NCI-H128 (cell line): Measurements from ENCODE around the gene AP2S1.
A peak's percentile ranks its signal among the peaks of the same experiment; 100 is the strongest.
"Not testable (repeated sequence)": the region's sequence is repeated elsewhere in the genome, so short reads cannot be mapped to it uniquely, and the experiment has no call there.

ENCODE experiments used
- DNase-seq: peaks from one replicate; lab custom pipeline; 2025; ENCODE audit not compliant: unreplicated experiment; lab: John Stamatoyannopoulos, UW

AP2S1 gene

GRCh38 chr19:46850228-46851203 is at the start of gene AP2S1:
TSS of gene AP2S1 (minus strand) at chr19:46850846. CDS start at chr19:46850766, 80 bp downstream.
- DNase-seq = peak; percentile 98

- no peak for DNase-seq
Observed at GRCh38 chr19:46900341-46900740, 49.7 kb upstream of the AP2S1 start.

- no peak for DNase-seq
Observed at GRCh38 chr19:46898731-46899130, 48.1 kb upstream of the AP2S1 start.

DNA sequence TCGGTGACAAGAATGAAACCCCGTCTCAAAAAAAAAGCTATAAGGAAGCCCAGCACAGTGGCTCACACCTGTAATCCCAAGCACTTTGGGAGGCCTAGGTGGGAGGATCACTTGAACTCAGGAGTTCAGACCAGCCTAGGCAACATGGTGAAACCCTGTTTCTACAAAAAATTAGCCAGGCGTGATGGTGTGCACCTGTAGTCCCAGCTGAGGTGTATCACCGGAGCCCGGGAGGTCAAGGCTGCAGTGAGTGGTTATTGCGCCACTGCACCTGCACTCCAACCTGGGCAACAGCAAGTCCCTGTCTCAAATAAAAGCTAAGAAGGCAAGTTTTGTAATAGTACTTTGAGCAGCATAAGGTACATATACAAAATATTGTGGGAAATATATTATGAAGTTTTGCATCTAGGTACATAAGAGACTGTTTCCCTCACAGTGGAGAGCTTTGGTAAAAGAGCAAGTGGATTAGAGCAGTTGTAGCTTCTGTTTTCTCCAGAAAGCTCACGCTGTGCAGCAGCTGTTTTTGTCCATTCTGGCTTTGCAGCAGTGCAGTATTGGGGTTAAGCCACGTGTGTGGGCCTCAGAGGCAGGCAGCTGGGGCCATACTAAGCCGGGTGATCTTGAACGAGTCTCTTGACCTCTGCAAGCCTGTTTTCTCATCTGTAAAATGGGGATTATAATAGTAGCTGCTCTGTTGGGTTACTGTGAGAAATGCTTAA is 45.6 kb upstream of the AP2S1 start:
- no peak for DNase-seq

DNA sequence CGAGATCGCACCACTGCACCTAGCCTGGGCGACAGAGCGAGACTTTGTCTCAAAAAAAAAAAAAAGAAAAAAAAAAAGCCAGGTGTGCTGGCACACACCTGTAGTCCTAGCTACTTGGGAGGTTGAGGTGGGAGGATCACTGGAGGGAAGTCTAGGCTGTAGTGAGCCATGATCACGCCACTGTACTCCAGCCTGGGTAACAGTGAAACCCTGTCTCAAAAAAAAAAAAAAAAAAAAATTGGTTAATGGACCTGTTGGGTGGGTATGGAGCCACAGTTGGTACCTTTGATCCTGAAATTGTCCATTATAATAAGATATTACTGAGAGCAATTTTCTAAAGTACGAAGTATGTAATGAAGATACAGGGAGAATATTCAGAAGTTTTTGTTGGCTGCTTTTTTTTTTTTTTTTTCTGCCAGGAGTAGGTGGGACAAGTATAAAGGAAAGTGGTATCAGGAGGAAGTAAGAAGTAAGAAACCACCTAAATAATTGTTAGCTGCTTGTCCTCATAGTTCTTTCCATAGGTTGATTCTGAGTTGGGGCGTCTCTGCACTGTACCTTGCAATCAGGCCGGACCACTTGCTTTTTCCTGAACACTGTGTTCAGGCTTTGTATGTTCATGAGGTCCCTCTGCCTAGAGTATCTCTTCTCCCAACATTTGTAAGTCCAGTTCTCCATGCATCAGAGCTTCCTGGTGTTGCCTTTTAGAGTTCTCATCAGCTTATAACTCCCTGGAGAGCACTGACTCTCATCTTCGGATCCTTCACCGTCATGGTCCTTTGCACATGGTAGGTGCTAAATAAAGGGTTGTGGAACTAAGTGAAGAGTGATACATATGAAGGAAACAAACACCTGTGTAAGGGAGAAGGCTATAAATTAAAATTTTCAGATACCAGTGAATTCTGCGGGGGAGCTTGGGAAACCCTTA is 41.9 kb upstream of the AP2S1 start:
- DNase-seq = no peak

- no peak for DNase-seq
Observed at GRCh38 chr19:46890423-46891170, 40.0 kb upstream of the AP2S1 start.

DNA sequence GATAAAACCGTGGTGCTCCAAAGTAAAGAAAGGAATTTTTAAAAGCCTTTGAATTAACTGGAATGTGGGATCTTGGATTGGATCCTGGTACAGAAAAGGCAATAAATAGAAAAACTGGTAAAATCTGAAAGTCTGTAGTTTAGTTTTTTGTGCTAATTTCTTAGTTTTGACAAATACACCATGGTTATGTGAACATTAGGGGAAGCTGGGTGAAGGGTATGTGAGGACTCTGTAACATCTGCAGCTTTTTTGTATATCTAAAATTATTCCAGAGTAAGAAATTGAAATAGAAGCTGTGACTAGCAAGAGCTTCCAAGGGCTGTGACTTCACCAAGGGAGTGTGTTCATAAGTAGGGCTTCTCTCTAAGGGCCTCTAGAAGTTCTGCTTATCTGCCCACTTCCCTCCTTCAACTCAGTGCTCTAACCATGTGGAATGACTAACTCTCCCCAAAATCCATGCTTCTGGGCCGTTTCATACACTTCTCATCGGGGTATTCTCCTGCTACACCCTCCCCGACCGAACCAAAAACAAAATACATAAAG is 36.7 kb upstream of the AP2S1 start:
- DNase-seq = no peak

DNA sequence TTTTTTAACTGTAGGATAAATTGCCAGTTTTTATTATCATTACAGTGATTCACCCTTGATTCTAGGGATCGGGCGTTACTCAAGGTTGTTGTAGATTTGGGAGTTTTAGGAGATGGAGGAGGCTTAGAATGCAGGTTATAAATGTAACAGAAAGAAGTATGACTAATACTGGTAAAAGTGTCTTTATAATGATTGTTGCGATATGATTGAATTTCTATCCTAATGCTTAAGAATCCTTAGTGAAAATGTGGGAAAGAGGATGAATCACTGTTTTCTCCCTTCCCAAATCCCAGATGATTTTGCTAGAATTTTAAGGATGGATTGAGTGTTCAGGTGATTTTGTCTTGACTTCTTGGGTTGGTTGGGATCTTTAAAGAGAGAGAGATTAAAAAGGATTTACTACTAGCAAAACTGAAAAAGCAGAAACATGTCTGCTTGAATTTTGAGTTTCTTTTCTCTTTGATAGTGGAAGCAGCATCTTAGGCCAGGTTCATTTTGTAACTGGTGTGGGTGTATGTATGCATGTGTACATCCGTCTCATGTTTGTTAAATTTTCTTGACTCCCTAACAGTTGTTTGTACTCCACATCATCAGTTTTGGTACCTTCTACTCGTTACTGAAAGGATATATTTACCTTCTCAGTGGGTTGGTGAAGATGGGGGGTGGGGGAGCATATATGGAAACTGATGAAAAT is 36.0 kb upstream of the AP2S1 start:
- DNase-seq = no peak

- DNase-seq = no peak
Observed at GRCh38 chr19:46885411-46885810, 34.8 kb upstream of the AP2S1 start.

- not testable (repeated sequence) for DNase-seq
Observed at GRCh38 chr19:46882751-46883150, 32.1 kb upstream of the AP2S1 start.

GRCh38 chr19:46882034-46882433 is 31.4 kb upstream of the AP2S1 start:
- no peak for DNase-seq

GRCh38 chr19:46881092-46881491 is 30.4 kb upstream of the AP2S1 start:
- no peak for DNase-seq

GRCh38 chr19:46880431-46880830 is 29.8 kb upstream of the AP2S1 start:
- DNase-seq = no peak

DNA sequence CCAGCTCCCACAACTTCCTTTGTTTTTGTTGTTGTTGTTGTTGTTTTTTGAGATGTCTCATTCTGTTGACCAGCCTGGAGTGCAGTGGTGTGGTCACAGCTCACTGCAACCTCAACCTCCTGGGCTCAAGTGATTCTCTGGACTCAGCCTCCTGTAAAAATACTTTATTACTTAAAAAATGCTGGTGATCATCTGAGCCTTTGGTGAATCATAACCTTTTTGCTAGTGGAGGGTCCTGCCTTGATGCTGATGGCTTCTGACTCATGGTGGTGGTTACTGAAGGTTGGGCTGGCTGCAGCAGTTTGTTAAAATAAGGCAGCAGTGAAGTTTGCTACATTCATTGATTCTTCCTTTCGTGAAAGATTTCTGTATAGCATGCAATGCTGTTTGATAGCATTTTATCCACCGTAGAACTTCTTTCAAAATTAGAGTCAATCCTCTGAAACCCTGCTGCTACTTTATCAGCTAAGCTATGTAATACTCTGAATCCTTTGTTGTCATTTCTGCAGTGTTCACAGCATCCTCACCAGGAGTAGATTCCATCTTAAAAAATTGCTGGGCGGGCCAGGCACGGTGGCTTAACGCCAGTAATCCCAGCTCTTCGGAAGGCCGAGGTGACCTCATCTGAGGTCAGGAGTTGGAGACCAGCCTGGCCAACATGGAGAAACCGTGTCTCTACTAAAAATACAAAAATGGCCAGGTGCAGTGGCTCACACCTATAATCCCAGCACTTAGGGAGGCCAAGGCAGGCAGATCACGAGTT is 28.1 kb upstream of the AP2S1 start:
- DNase-seq = no peak

DNA sequence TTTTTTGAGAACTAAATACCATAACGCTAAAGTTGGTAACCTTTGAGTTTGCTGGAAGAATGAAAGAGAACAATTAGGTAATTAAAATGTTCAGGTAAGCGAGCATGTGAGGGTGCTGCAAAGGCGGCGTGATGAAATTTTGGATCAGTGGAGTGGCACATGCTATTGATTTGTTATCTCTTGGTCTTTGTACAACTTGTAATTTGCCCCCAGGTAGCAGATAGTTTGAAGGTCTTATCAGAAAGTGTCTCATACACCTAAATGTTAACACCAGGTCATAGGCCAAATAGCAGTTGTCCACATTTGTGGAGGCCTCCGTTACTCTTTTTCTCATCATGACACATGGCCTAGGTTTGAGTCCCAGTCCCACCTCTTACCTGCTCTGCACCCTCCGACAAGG is 25.0 kb upstream of the AP2S1 start:
- no peak for DNase-seq

DNA sequence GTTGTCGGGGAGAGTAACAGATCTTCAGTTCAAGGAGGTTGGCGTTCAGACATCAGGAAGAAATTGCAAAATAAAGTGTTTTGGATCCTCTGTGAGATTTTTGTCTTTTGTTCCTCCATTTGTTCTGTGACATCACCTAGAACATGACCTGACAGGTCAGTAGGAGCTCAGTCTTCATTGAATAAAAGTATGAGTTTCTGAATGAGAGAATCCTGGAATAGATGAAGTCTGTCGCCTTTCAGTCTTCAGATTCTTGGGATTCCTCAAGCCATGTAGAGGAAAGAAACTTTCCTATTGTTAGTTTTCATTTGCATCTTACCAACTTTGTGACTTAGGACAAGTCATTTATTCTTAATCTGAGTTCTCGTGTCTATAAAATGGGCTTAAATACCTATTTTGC is 24.6 kb upstream of the AP2S1 start:
- no peak for DNase-seq

- DNase-seq = no peak
Observed at GRCh38 chr19:46872967-46873366, 22.3 kb upstream of the AP2S1 start.

- not testable (repeated sequence) for DNase-seq
Observed at GRCh38 chr19:46871173-46871572, 20.5 kb upstream of the AP2S1 start.
